BLaER1 treated with 17β-estradiol and CSF1 and Interleukin-3, amounts not matched to agents 10 nM and 100 nM (cell line): ENCODE data around the gene FDX2.

Experiments used
- H3K27ac ChIP-seq, 11 experiments: shearing (Covaris generic); formaldehyde crosslinking; 2 replicates each; pipeline ENCODE4 v1.8.1; 2022
- H3K27me3 ChIP-seq, 11 experiments: shearing (Covaris generic); formaldehyde crosslinking; 2 replicates each; pipeline ENCODE4 v1.8.1; 2022
- H3K36me3 ChIP-seq, 11 experiments: shearing (Covaris generic); formaldehyde crosslinking; 2 replicates each; pipeline ENCODE4 v1.8.1; 2022
- H3K4me1 ChIP-seq, 10 experiments: shearing (Covaris generic); formaldehyde crosslinking; 2 replicates each; pipeline ENCODE4 v1.8.1; 2022
- H3K4me2 ChIP-seq, 11 experiments: shearing (Covaris generic); formaldehyde crosslinking; 2 replicates each; pipeline ENCODE4 v1.8.1; 2022
- H3K4me3 ChIP-seq, 10 experiments: shearing (Covaris generic); formaldehyde crosslinking; 2 replicates each; pipeline ENCODE4 v1.8.1; 2022
- H3K9ac ChIP-seq, 11 experiments: shearing (Covaris generic); formaldehyde crosslinking; 2 replicates each; pipeline ENCODE4 v1.8.1; 2022
- H3K9me3 ChIP-seq, 11 experiments: shearing (Covaris generic); formaldehyde crosslinking; replicated peaks in 1 of 11; 2 replicates each; pipeline ENCODE4 v1.8.1; 2022
- H4K20me1 ChIP-seq, 11 experiments: shearing (Covaris generic); formaldehyde crosslinking; 2 replicates each; pipeline ENCODE4 v1.8.1; 2022
- Cebpa-rat ChIP-seq, 11 experiments: shearing (Covaris generic); IDR thresholded peaks; 2 replicates each; pipeline ENCODE4 v1.8.1; 2022

FDX2 gene

GRCh38 chr19:10292206-10292788 is 23.5 kb downstream of the FDX2 start:
- peak overlapping the region in 4 of 11 experiments; percentile 4 to 48 (median 22); a peak in 2 of 22 replicates for H3K9ac ChIP-seq

GRCh38 chr19:10291554-10292205 is 24.1 kb downstream of the FDX2 start:
- Histone ChIP-seq H3K4me1 (peaks cover 78 to 97% (median 86%) of the 10 kb centered on the region in 10 experiments), H3K27ac (no peak overlapping the region), H3K9ac (peak overlapping the region in 6 of 11 experiments; percentile 4 to 57 (median 34); a peak in 10 of 22 replicates), H3K27me3 (peaks cover 93 to 100% (median 100%) of the 10 kb centered on the region in 11 experiments), H4K20me1 (peaks cover 0 to 75% (median 36%) of the 10 kb centered on the region in 11 experiments; a peak in 20 of 22 replicates), H3K4me2 (peak overlapping the region; percentile 83 to 96 (median 88)), H3K9me3 (peaks cover 0 to 21% (median 4%) of the 10 kb centered on the region in 11 experiments; a peak in 8 of 22 replicates), H3K36me3 (no peaks in the 10 kb centered on the region), H3K4me3 (peak overlapping the region; percentile 39 to 67 (median 53))
- TF ChIP-seq Cebpa-rat (IDR thresholded peaks at IDR 0.05), result no peak

More at GRCh38 chr19:10292206-10292788, 23.5 kb downstream of the FDX2 start:
- Histone ChIP-seq H3K36me3 (no peaks in the 10 kb centered on the region), H3K4me2 (peak overlapping the region; percentile 83 to 96 (median 88)), H3K4me3 (peak overlapping the region; percentile 39 to 67 (median 53)), H3K4me1 (peaks cover 72 to 91% (median 80%) of the 10 kb centered on the region in 10 experiments), H3K9me3 (peaks cover 0 to 21% (median 4%) of the 10 kb centered on the region in 11 experiments; a peak in 8 of 22 replicates), H4K20me1 (peaks cover 0 to 75% (median 36%) of the 10 kb centered on the region in 11 experiments; a peak in 20 of 22 replicates), H3K27me3 (peaks cover 99 to 100% (median 100%) of the 10 kb centered on the region in 11 experiments), H3K27ac (no peak overlapping the region)
- no peak for TF ChIP-seq Cebpa-rat (IDR thresholded peaks at IDR 0.05)

GRCh38 chr19:10290876-10291553 is 24.8 kb downstream of the FDX2 start:
- Histone ChIP-seq H3K9ac (peak overlapping the region in 6 of 11 experiments; percentile 17 to 57 (median 36); a peak in 9 of 22 replicates), H3K27ac (no peak overlapping the region), H3K4me1 (peaks cover 79 to 100% (median 89%) of the 10 kb centered on the region in 10 experiments), H3K36me3 (peaks cover 0 to 4% (median 1%) of the 10 kb centered on the region in 11 experiments; a peak in 12 of 22 replicates), H3K9me3 (peaks cover 0 to 21% (median 4%) of the 10 kb centered on the region in 11 experiments; a peak in 8 of 22 replicates), H3K27me3 (peaks cover 86 to 99% (median 95%) of the 10 kb centered on the region in 11 experiments), H3K4me2 (peak overlapping the region; percentile 83 to 96 (median 88)), H4K20me1 (peaks cover 5 to 72% (median 36%) of the 10 kb centered on the region in 11 experiments), H3K4me3 (peak overlapping the region; percentile 39 to 67 (median 53))
- no peak for TF ChIP-seq Cebpa-rat (IDR thresholded peaks at IDR 0.05)

- peak overlapping the region; percentile 39 to 67 (median 53); a peak in 18 of 20 replicates for H3K4me3 ChIP-seq
- H3K9me3 ChIP-seq, result peaks cover 0 to 21% (median 4%) of the 10 kb centered on the region in 11 experiments; a peak in 8 of 22 replicates
- peaks cover 79 to 100% (median 89%) of the 10 kb centered on the region in 10 experiments for H3K4me1 ChIP-seq
- peaks cover 80 to 93% (median 89%) of the 10 kb centered on the region in 11 experiments for H3K27me3 ChIP-seq
- peak overlapping the region; percentile 83 to 96 (median 88) for H3K4me2 ChIP-seq
- H3K36me3 ChIP-seq, result peaks cover 4 to 10% (median 7%) of the 10 kb centered on the region in 11 experiments
- peaks cover 11 to 69% (median 35%) of the 10 kb centered on the region in 11 experiments for H4K20me1 ChIP-seq
- H3K9ac ChIP-seq, result peak overlapping the region in 1 of 11 experiments; percentile 39; a peak in 1 of 22 replicates
- TF ChIP-seq Cebpa-rat (IDR thresholded peaks at IDR 0.05), result no peak
- no peak overlapping the region for H3K27ac ChIP-seq
These were observed 25.4 kb downstream of the FDX2 start for GRCh38 chr19:10290357-10290875.

- peaks cover 75 to 87% (median 84%) of the 10 kb centered on the region in 11 experiments for H3K27me3 ChIP-seq
- peak within 1 kb of the TSS in 5 of 11 experiments; percentile 12 to 39 (median 29); a peak in 4 of 22 replicates for H3K9ac ChIP-seq
These were observed 25.9 kb downstream of the FDX2 start, which contains the start of gene ICAM5 for GRCh38 chr19:10289836-10290356. ICAM5 (plus strand) TSS chr19:10289952; CDS start chr19:10290044, 92 bp downstream.

GRCh38 chr19:10289167-10289835 is 26.5 kb downstream of the FDX2 start:
- Histone ChIP-seq H3K9me3 (peaks cover 0 to 21% (median 4%) of the 10 kb centered on the region in 11 experiments; a peak in 8 of 22 replicates), H3K4me1 (peaks cover 80 to 100% (median 89%) of the 10 kb centered on the region in 10 experiments), H3K36me3 (peaks cover 15 to 21% (median 18%) of the 10 kb centered on the region in 11 experiments), H4K20me1 (peaks cover 23 to 77% (median 35%) of the 10 kb centered on the region in 11 experiments), H3K4me3 (peak overlapping the region; percentile 38 to 67 (median 52)), H3K27ac (no peak overlapping the region), H3K27me3 (peaks cover 69 to 82% (median 78%) of the 10 kb centered on the region in 11 experiments), H3K9ac (peak overlapping the region in 4 of 11 experiments; percentile 12 to 30 (median 24); a peak in 3 of 22 replicates), H3K4me2 (peak overlapping the region; percentile 83 to 96 (median 88))
- TF ChIP-seq Cebpa-rat (IDR thresholded peaks at IDR 0.05), result no peak

More at GRCh38 chr19:10289836-10290356, 25.9 kb downstream of the FDX2 start, which contains the start of gene ICAM5:
- peaks cover 17 to 74% (median 33%) of the 10 kb centered on the region in 11 experiments for H4K20me1 ChIP-seq
- H3K4me2 ChIP-seq, result peak within 1 kb of the TSS; percentile 83 to 96 (median 88)
- H3K4me3 ChIP-seq, result peak within 1 kb of the TSS; percentile 39 to 67 (median 53)
- peaks cover 9 to 15% (median 12%) of the 10 kb centered on the region in 11 experiments for H3K36me3 ChIP-seq
- TF ChIP-seq Cebpa-rat (IDR thresholded peaks at IDR 0.05), result no peak
- H3K4me1 ChIP-seq, result peaks cover 79 to 100% (median 87%) of the 10 kb centered on the region in 10 experiments
- peaks cover 0 to 21% (median 4%) of the 10 kb centered on the region in 11 experiments; a peak in 8 of 22 replicates for H3K9me3 ChIP-seq
- no peak within 1 kb of the TSS for H3K27ac ChIP-seq

- Histone ChIP-seq H4K20me1 (peaks cover 24 to 77% (median 40%) of the 10 kb centered on the region in 11 experiments), H3K4me1 (peaks cover 80 to 100% (median 86%) of the 10 kb centered on the region in 10 experiments), H3K36me3 (peaks cover 19 to 27% (median 24%) of the 10 kb centered on the region in 11 experiments), H3K27me3 (peaks cover 63 to 76% (median 72%) of the 10 kb centered on the region in 11 experiments), H3K9ac (peak overlapping the region in 4 of 11 experiments; percentile 12 to 30 (median 24); a peak in 3 of 22 replicates), H3K27ac (no peak overlapping the region), H3K4me3 (peak overlapping the region; percentile 38 to 67 (median 52)), H3K4me2 (peak overlapping the region; percentile 83 to 96 (median 88)), H3K9me3 (peaks cover 0 to 20% (median 4%) of the 10 kb centered on the region in 11 experiments; a peak in 8 of 22 replicates)
- TF ChIP-seq Cebpa-rat (IDR thresholded peaks at IDR 0.05), result no peak
These were observed 27.1 kb downstream of the FDX2 start for GRCh38 chr19:10288662-10289166.
